ENCODE measurements around the gene GRID2.

DNA sequence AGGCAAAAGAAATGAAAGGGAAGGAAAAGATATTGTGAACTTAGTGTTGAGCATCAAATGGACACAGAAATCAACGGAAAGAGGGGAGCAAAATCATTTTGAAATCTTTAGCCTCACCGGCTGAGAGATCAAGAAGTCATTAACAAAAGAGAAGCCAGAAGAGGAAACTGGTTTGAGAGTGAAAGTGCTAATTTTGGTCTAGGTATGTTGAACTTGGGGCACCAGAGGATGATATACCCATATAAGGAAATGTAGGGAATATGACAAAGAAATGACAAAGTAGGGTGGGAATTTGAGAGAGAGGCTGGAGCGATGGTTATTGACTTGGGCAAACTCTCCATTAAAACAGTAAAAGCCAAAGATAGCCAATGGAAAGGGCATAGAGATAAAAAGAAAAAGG, 1341.4 kb downstream of the GRID2 start:
- no peak for TF ChIP-seq POLR2A (IDR thresholded peaks at IDR 0.05)
- TF ChIP-seq POLR2AphosphoS5 (IDR thresholded peaks at IDR 0.05): no peak
- TF ChIP-seq, protein P1, sequence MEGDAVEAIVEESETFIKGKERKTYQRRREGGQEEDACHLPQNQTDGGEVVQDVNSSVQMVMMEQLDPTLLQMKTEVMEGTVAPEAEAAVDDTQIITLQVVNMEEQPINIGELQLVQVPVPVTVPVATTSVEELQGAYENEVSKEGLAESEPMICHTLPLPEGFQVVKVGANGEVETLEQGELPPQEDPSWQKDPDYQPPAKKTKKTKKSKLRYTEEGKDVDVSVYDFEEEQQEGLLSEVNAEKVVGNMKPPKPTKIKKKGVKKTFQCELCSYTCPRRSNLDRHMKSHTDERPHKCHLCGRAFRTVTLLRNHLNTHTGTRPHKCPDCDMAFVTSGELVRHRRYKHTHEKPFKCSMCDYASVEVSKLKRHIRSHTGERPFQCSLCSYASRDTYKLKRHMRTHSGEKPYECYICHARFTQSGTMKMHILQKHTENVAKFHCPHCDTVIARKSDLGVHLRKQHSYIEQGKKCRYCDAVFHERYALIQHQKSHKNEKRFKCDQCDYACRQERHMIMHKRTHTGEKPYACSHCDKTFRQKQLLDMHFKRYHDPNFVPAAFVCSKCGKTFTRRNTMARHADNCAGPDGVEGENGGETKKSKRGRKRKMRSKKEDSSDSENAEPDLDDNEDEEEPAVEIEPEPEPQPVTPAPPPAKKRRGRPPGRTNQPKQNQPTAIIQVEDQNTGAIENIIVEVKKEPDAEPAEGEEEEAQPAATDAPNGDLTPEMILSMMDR (IDR thresholded peaks at IDR 0.05): no peak

Data from upper lobe of left lung (tissue), 4 donors.